ENCODE data around the gene PRKCE.

- TF ChIP-seq CTCF (IDR thresholded peaks at IDR 0.05) (no peak), REST (IDR thresholded peaks at IDR 0.05; ENCODE audit: insufficient read depth in 1 of 2, low read depth in 2 of 2, low read length in 1 of 2) (no peak), POLR2AphosphoS5 (IDR thresholded peaks at IDR 0.05; ENCODE audit: low read depth, low read length) (no peak), SIN3A (IDR thresholded peaks at IDR 0.05; ENCODE audit: borderline replicate concordance, insufficient read depth, low read depth, low read length) (no peak)
These were observed 257.1 kb downstream of the PRKCE start for GRCh38 chr2:45908316-45909170.
